Measurements from ENCODE around the gene USP49. TPM values are rescaled to one million over a fixed set of nuclear protein-coding genes. Genes with fewer than 3 reads are reported as not detected.

Gene USP49
- total and polyA plus RNA-seq, 2 donors (not counting 1 experiment from before 2014, with no cell fraction given) = 1.5 to 2.3 TPM

GRCh38 chr6:41785689-41786450, 109.3 kb downstream of the USP49 start:
- Histone ChIP-seq H3K4me1 (ENCODE audit: control insufficient read depth, extremely low read depth, insufficient read depth, low read length) (peaks cover 4% of the 10 kb centered on the region), H3K27me3 (ENCODE audit: control insufficient read depth, insufficient read depth, low read length) (no peaks in the 10 kb centered on the region), H3K36me3 (ENCODE audit: control insufficient read depth, insufficient read depth, low read length) (peaks cover 3% of the 10 kb centered on the region), H4K20me1 (ENCODE audit: control insufficient read depth, extremely low read depth, insufficient read depth, low read length) (no peaks in the 10 kb centered on the region), H3K4me3 (replicated peaks in 1 of 4; ENCODE audit: control extremely low read depth in 1 of 4, insufficient read depth in 1 of 4, low read depth in 3 of 4, low read length in 4 of 4) (peak overlapping the region; percentile 40 to 98 (median 58)), H3K9me3 (ENCODE audit: control insufficient read depth, insufficient read depth, low read depth, low read length) (no peaks in the 10 kb centered on the region), H3K9ac (ENCODE audit: insufficient read depth, low read length) (peak overlapping the region; percentile 51), H2AFZ (ENCODE audit: low read length) (peak overlapping the region; percentile 48), H3K79me2 (ENCODE audit: control insufficient read depth, insufficient read depth, low read length) (peaks cover 13% of the 10 kb centered on the region), H3K27ac (ENCODE audit: insufficient read depth, low read length) (no peak overlapping the region), H3K4me2 (ENCODE audit: extremely low read depth, insufficient read depth, low read length) (peak overlapping the region; percentile 98)
- TF ChIP-seq EZH2 (IDR thresholded peaks at IDR 0.05; ENCODE audit: low read length, missing control alignments) (no peak), CTCF (conservative IDR thresholded peaks at IDR 0.05 in 1 of 2, IDR thresholded peaks at IDR 0.05 in 1 of 2; ENCODE audit: low read depth in 1 of 2, low read length in 2 of 2) (no peak)
- DNase-seq (ENCODE audit: low read depth in 2 of 2) = peak; percentile 23

- no peak overlapping the region for H3K9ac ChIP-seq (ENCODE audit: insufficient read depth, low read length)
- H3K27ac ChIP-seq (ENCODE audit: insufficient read depth, low read length) = no peak overlapping the region
- no peaks in the 10 kb centered on the region for H3K27me3 ChIP-seq (ENCODE audit: control insufficient read depth, insufficient read depth, low read length)
- DNase-seq (ENCODE audit: low read depth in 2 of 2) = no peak
- peaks cover 13% of the 10 kb centered on the region for H3K79me2 ChIP-seq (ENCODE audit: control insufficient read depth, insufficient read depth, low read length)
- H3K4me2 ChIP-seq (ENCODE audit: extremely low read depth, insufficient read depth, low read length) = no peak overlapping the region
- H3K4me1 ChIP-seq (ENCODE audit: control insufficient read depth, extremely low read depth, insufficient read depth, low read length) = peaks cover 4% of the 10 kb centered on the region
- H3K9me3 ChIP-seq (ENCODE audit: control insufficient read depth, insufficient read depth, low read depth, low read length) = no peaks in the 10 kb centered on the region
- H3K36me3 ChIP-seq (ENCODE audit: control insufficient read depth, insufficient read depth, low read length) = peaks cover 3% of the 10 kb centered on the region
- TF ChIP-seq EZH2 (IDR thresholded peaks at IDR 0.05; ENCODE audit: low read length, missing control alignments) = no peak
- no peak for TF ChIP-seq CTCF (conservative IDR thresholded peaks at IDR 0.05 in 1 of 2, IDR thresholded peaks at IDR 0.05 in 1 of 2; ENCODE audit: low read depth in 1 of 2, low read length in 2 of 2)
- H3K4me3 ChIP-seq (replicated peaks in 1 of 4; ENCODE audit: control extremely low read depth in 1 of 4, insufficient read depth in 1 of 4, low read depth in 3 of 4, low read length in 4 of 4) = no peak overlapping the region
- no peak overlapping the region for H2AFZ ChIP-seq (ENCODE audit: low read length)
- H4K20me1 ChIP-seq (ENCODE audit: control insufficient read depth, extremely low read depth, insufficient read depth, low read length) = no peaks in the 10 kb centered on the region
These were observed 109.9 kb downstream of the USP49 start for GRCh38 chr6:41785254-41785653.

- Histone ChIP-seq H4K20me1 (ENCODE audit: control insufficient read depth, extremely low read depth, insufficient read depth, low read length) (no peaks in the 10 kb centered on the region), H3K4me1 (ENCODE audit: control insufficient read depth, extremely low read depth, insufficient read depth, low read length) (peaks cover 4% of the 10 kb centered on the region), H3K9me3 (ENCODE audit: control insufficient read depth, insufficient read depth, low read depth, low read length) (no peaks in the 10 kb centered on the region), H3K4me3 (replicated peaks in 1 of 4; ENCODE audit: control extremely low read depth in 1 of 4, insufficient read depth in 1 of 4, low read depth in 3 of 4, low read length in 4 of 4) (no peak overlapping the region), H3K9ac (ENCODE audit: insufficient read depth, low read length) (no peak overlapping the region), H3K36me3 (ENCODE audit: control insufficient read depth, insufficient read depth, low read length) (no peaks in the 10 kb centered on the region), H3K79me2 (ENCODE audit: control insufficient read depth, insufficient read depth, low read length) (peaks cover 13% of the 10 kb centered on the region), H3K27ac (ENCODE audit: insufficient read depth, low read length) (no peak overlapping the region), H2AFZ (ENCODE audit: low read length) (no peak overlapping the region), H3K4me2 (ENCODE audit: extremely low read depth, insufficient read depth, low read length) (no peak overlapping the region), H3K27me3 (ENCODE audit: control insufficient read depth, insufficient read depth, low read length) (no peaks in the 10 kb centered on the region)
- no peak for DNase-seq (ENCODE audit: low read depth in 2 of 2)
- TF ChIP-seq CTCF (conservative IDR thresholded peaks at IDR 0.05 in 1 of 2, IDR thresholded peaks at IDR 0.05 in 1 of 2; ENCODE audit: low read depth in 1 of 2, low read length in 2 of 2) (no peak), EZH2 (IDR thresholded peaks at IDR 0.05; ENCODE audit: low read length, missing control alignments) (no peak)
These were observed 110.5 kb downstream of the USP49 start for GRCh38 chr6:41784581-41785171.

Data from fibroblast of lung (primary cell).